HG03469 (cell line): ENCODE measurements around the gene OOSP3.

Source experiments
- ATAC-seq: cut with Tn5 transposase; IDR thresholded peaks from one replicate; pipeline ENCODE4 v1.9.1; 2021; ENCODE audit warnings: mild to moderate bottlenecking, moderate library complexity, moderate number of reproducible peaks; ENCODE audit not compliant: unreplicated experiment

Gene OOSP3

DNA sequence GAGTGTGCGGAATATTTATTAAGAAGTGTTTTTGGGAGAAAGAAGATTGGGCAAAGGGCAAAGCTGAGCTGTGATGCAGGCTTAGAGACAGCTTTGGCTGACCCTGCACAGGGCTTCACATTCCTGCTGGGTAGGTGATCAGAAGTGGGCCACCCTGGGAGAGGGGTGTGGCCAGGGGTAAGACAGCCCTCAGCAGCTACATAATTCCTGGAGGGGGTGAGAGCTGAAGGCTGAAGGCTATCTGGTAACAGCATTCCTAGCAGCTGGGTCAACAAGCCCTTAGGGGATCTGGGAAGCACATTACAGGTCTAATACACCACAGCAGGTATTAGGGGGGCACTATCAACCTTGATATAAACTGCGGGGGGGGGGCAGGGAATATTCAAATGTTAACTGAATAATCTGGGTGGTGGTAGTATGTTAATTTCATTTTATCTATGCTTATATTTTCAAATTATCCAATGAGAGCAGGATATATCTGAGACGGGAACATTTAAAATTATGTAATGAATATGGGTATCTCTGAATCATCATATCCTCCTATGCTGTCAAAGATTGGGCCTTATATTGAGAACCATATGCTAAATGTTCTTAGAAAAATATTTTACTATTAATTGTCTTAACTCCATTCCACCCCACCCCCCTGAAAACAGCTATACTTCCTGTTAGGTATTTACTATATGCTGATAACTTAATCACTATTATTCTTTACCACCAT lies 65.6 kb downstream of the OOSP3 start:
- ATAC-seq = no peak

DNA sequence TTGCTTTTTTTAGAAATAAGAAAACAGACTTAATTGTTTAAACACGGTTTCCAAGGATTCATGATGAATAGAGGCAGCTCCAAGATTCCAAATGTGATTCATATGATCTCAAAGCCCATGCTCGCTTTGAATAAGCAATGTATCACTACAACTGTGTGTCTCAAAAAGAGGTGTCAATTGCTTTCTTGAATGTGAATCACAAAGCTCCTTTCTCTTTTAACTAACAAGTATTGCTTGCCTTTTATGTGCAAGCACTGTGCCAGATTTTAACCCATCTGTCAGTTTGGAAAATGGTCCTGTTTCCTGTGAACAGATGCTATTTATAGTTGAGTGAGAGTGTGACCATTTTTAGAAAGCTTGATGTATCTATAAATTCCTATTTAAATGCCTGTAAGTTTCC lies 66.1 kb downstream of the OOSP3 start:
- ATAC-seq = no peak
